ENCODE data around the gene TMEM121.

TMEM121 gene

DNA sequence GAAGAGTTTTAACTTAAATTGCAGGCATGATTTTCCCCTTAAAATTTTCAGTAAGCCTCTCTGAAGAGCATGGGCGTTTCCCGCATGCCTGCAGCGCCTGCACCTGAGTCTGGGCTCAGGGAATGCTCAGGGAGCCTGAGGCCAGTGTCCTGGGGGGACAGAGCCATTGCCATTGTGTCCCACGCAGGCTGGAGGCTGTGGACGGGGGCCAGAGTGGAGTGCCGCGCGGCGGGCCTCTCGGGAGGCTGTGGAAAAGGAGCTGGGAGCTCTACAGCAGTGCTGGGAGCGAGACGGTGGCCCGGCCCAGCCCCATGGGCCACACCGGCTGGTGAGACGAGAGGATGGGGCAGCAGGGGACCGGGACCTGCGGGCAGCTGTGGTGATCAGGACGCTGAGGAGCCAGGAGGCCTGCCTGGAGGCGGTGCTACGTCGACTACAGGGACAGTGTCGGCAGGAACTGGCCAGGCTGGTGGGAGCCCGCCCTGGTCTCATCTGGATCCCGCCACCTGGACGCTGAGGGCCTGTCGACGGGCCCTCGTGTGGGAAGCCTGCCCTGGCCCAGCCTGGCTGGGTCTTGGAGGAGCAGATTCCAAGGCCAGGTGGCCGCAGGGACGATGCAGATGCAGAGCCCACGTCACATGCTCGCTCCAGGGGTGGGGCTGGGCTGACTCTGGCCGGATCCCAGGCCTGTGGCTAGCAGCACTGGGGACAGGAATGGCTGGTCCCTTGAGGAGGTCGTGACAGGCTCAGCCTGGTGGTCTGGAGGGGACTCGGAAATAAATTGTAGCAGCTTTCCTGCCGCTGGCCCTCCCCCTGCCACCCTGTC, 27.7 kb upstream of the TMEM121 start:
- DNase-seq (ENCODE audit: low read depth in 2 of 2), result no peak

GRCh38 chr14:105499256-105500035, 26.9 kb upstream of the TMEM121 start:
- DNase-seq (ENCODE audit: low read depth in 2 of 2), result no peak

DNA sequence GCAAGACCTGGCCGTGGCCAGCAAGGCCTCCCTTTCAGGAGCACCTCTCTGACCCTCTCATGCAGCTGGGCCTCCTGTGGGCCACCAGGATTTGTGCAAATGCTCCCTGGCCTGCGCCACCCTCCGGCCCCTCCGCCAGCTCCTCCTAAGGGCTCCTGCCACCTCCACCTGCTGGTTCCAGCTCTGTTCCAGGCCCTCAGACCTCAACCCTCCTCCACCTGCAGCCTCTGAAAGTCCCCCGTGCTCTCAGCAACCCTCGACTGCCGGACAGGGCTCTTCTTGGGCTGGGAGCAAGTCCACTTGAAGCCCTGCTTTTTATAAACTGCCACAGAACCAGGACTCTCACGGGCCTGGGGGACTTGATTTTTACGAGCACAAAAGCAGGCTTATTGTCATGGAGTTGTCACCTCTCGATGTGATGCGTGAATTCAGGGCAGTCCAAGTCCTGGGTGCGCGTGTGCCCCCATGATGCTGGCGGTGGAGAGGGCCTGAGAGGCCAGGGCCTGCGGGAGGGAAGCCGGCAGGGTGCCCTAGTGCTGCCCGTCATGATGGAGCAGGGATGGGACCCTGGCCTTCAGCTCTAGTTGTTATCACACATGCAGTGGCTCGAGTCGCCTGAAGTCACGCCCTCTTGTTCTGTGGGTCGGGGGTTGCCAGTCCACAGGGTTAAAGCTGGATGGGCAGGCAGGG, 26.2 kb upstream of the TMEM121 start:
- no peak for DNase-seq (ENCODE audit: low read depth in 2 of 2)

DNA sequence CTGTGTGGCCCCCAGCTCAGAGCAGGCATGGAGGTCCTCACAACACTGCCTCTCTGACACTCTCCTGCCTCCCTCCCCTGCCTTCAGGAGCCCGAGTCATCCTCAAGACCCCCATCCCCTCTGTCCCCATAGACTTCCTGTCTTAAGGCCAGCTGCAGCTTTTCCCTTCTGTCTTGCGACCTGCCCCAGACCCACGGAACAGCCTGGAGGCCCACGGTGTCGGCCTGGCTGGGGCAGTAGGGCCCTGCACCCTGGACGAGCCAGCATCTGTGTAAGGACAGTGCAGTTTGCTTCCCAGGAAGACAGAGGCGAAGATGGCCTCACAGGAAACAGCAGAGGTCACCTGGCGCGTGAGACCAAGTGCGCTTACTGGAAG, 25.7 kb upstream of the TMEM121 start:
- DNase-seq (ENCODE audit: low read depth in 2 of 2), result no peak

- DNase-seq (ENCODE audit: low read depth in 2 of 2), result no peak
Measured at GRCh38 chr14:105501504-105502291, 24.7 kb upstream of the TMEM121 start.

DNA sequence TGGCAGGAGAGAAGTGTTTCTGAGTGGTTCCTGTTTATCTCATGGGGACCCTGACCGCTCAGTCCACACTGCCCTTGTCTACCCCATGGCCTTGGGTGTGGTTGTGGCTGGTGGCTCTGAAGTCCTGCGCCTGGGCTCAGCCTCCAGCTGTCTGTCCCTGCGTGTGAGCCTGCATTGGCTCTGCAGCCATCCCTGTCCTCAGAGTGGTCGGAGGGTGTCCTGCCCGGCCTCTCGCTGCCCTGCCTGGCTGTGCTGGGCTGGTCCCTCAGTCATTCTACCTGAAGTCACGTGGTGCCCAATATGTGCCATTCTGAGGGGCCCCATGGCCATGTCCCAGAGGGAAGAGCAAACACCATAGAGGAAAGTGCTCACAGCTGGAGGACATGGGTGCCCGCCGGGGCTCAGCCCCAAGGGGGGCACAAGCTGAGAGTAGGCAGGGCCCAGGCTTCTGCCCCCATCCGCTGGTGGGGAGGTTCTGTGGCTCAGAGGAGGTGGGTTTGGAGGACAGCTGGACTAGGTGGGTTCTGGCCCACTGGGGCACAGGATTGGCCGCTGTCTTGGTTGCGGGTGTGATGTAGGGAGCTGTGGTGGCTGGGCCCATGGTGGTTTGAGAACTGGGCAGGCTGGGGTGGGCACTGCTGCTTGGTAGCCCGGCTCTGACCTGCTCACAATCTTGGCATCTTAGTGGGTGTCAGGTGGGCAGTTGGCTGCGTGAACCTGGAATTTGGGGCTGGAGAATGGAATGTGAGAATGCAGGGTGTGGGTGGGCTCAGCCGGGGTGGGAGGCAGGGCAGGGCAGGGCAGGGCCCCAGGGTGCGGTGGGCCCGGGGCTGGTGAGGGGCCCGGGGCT, 23.7 kb upstream of the TMEM121 start:
- no peak for DNase-seq (ENCODE audit: low read depth in 2 of 2)

DNA sequence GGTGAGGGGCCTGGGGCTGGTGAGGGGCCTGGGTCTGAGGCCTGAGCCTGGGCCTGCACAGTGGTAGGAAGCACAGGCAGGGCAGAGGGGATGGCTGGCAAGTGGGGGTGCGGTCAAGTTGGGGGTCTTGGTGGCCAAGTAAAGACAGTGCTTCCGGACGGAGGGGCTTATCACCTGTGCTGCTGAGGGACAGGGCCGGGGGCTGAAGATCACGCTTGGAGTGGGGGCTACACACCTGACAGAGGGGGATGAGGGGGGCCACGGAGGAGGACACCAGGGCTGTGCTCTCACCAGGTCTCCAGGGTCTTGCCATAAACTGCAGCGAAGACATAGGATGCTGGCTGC, 23.1 kb upstream of the TMEM121 start:
- DNase-seq (ENCODE audit: low read depth in 2 of 2), result no peak

- no peak for DNase-seq (ENCODE audit: low read depth in 2 of 2)
Measured at GRCh38 chr14:105503935-105504692, 22.3 kb upstream of the TMEM121 start.

GRCh38 chr14:105505101-105505500, 21.3 kb upstream of the TMEM121 start:
- DNase-seq (ENCODE audit: low read depth in 2 of 2), result no peak

DNA sequence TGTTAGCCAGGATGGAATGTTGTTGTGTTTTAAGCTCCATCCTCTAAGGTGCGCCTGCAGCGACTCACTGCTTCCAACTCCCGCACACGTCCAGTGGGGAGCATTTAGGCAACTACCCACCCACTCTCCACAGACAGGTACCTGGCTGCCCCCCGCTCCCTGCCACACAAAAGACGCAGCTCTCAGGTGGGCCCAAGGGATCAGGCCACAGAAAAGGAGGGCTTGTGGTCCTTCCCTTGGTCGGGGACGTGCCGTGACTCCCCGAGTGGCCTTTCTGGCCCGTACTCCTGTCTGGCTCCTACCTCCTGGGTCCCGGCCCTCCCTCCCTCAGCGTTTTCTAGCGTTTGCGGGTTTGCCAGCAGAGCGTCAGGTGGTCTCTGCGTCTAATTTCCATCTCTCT, 19.1 kb upstream of the TMEM121 start:
- no peak for DNase-seq (ENCODE audit: low read depth in 2 of 2)

- no peak for DNase-seq (ENCODE audit: low read depth in 2 of 2)
Measured at GRCh38 chr14:105508069-105508468, 18.3 kb upstream of the TMEM121 start.

- no peak for DNase-seq (ENCODE audit: low read depth in 2 of 2)
Measured at GRCh38 chr14:105508601-105509000, 17.8 kb upstream of the TMEM121 start.

DNA sequence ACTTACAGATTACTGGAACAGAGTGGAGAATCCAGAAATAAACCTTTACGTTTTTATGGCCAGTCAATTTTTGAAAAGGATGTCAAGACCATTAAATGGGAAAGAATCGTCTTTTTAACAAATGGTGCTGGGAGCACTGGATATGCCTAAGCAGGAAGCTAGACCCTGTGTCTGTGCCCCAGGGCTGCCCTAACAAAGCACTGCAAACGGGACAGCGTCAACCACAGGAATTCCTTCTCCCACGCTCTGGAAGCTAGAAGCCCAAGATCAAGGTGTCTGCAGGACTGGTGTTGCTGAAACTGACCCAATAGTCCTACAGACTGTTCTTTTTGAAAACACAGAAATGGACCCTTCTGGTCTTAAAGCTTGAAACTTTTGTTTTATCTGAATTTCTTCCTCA, 9.3 kb upstream of the TMEM121 start:
- DNase-seq (ENCODE audit: low read depth in 2 of 2), result no peak

GRCh38 chr14:105519946-105520698, 6.3 kb upstream of the TMEM121 start:
- no peak for DNase-seq (ENCODE audit: low read depth in 2 of 2)

DNA sequence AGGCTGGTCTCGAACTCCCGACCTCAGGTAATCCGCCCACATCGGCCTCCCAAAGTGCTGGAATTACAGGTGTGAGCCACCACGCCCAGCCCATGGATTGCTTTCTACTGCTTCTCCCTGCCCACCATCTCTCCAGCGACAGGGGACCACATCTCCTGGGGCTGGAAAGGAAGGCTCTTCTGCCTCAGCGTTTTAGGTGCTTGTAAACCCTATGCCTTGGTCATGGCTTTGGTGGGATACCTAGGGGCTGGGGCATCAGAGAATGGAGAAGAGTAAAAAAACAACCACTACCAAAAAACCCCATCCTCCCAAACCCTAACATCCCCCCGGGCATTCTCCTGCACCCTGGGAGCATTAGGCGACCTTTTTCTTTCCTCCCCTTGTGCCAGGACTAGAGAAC, 1.1 kb upstream of the TMEM121 start:
- DNase-seq (ENCODE audit: low read depth in 2 of 2), result no peak

GRCh38 chr14:105526776-105527380, 495 bp downstream of the TMEM121 start:
- DNase-seq (ENCODE audit: low read depth in 2 of 2), result no peak

GRCh38 chr14:105527381-105527825, 1.0 kb downstream of the TMEM121 start:
- DNase-seq (ENCODE audit: low read depth in 2 of 2), result no peak

GRCh38 chr14:105527826-105528585, 1.6 kb downstream of the TMEM121 start:
- DNase-seq (ENCODE audit: low read depth in 2 of 2), result peak; percentile 42 to 60
